IPS DF 6.9 (cell line): Measurements from ENCODE around the gene SAMD11.
"Not testable (repeated sequence)": the region's sequence is repeated elsewhere in the genome, so short reads cannot be mapped to it uniquely, and the experiment has no call there.

Experiments
- DNase-seq: peaks from one replicate; pipeline ENCODE4 v3.0.0-alpha.2; 2013; ENCODE audit warnings: low read depth, low spot score
- H3K27ac ChIP-seq: one replicate; pipeline ENCODE4 v1.5.1; 2013; ENCODE audit warnings: low read length, control low read depth
- H3K27me3 ChIP-seq: 2 replicates; pipeline ENCODE4 v1.6.1; 2013; ENCODE audit warnings: mild to moderate bottlenecking, low read length; ENCODE audit not compliant: control insufficient read depth, insufficient read depth
- H3K36me3 ChIP-seq: 2 replicates; pipeline ENCODE4 v1.6.1; 2013; ENCODE audit warnings: low read length; ENCODE audit not compliant: control insufficient read depth, insufficient read depth
- H3K4me1 ChIP-seq: 2 replicates; pipeline ENCODE4 v1.6.1; 2013; ENCODE audit warnings: low read length; ENCODE audit not compliant: control insufficient read depth, insufficient read depth
- H3K4me3 ChIP-seq: 2 replicates; pipeline ENCODE4 v1.5.1; 2013; ENCODE audit warnings: mild to moderate bottlenecking, low read length
- H3K9me3 ChIP-seq: 2 replicates; pipeline ENCODE4 v1.6.1; 2013; ENCODE audit warnings: low read length, inconsistent platforms; ENCODE audit not compliant: control insufficient read depth, insufficient read depth
- WGBS: extraction: QIAGEN DNeasy Blood & Tissue Kit; methylation state at CpG from one replicate; pipeline ENCODE4 v1.1.7; 2013; ENCODE audit warnings: mixed read lengths, missing lambda C conversion rate; ENCODE audit not compliant: insufficient read length, insufficient coverage; 5-methylcytosine and 5-hydroxymethylcytosine counted together

SAMD11 gene

GRCh38 chr1:923131-923990, at the start of gene SAMD11:
Gene SAMD11 (plus strand): TSS chr1:923923. CDS start chr1:924432, 509 bp downstream.
- peak within 1 kb of the TSS; percentile 6; the same call in 1 of the 2 replicates for H3K4me3 ChIP-seq

GRCh38 chr1:876428-877208, 47.1 kb upstream of the SAMD11 start:
- no CpG with 5 or more reads among the region's 8 CpGs for WGBS
- H3K27ac ChIP-seq, DNase-seq, H3K27me3 ChIP-seq, H3K4me3 ChIP-seq, H3K36me3 ChIP-seq, H3K9me3 ChIP-seq, H3K4me1 ChIP-seq: not testable (repeated sequence)

More at GRCh38 chr1:923131-923990, at the start of gene SAMD11:
- DNase-seq = no peak
- no peaks in the 10 kb centered on the region for H3K9me3 ChIP-seq
- peaks cover 13% of the 10 kb centered on the region for H3K4me1 ChIP-seq
- H3K27me3 ChIP-seq = peaks cover 66% of the 10 kb centered on the region
- H3K27ac ChIP-seq = no peak within 1 kb of the TSS
- WGBS = no CpG with 5 or more reads among the region's 72 CpGs
- H3K36me3 ChIP-seq = no peaks in the 10 kb centered on the region

GRCh38 chr1:877209-877986, 46.3 kb upstream of the SAMD11 start:
- DNase-seq, H3K27me3 ChIP-seq, H3K27ac ChIP-seq, H3K4me1 ChIP-seq, H3K4me3 ChIP-seq, H3K36me3 ChIP-seq, H3K9me3 ChIP-seq: not testable (repeated sequence)
- WGBS = no CpG with 5 or more reads among the region's 5 CpGs

GRCh38 chr1:880511-880910, 43.2 kb upstream of the SAMD11 start:
- not testable (repeated sequence) for H3K4me3 ChIP-seq, H3K36me3 ChIP-seq, H3K9me3 ChIP-seq, H3K27ac ChIP-seq, H3K4me1 ChIP-seq, H3K27me3 ChIP-seq, DNase-seq
- no CpG with 5 or more reads among the region's 2 CpGs for WGBS

GRCh38 chr1:880915-881314, 42.8 kb upstream of the SAMD11 start:
- not testable (repeated sequence) for H3K4me1 ChIP-seq

GRCh38 chr1:886311-886710, 37.4 kb upstream of the SAMD11 start:
- no peaks in the 10 kb centered on the region; the same call in 1 of the 2 replicates for H3K27me3 ChIP-seq
- H3K36me3 ChIP-seq = no peaks in the 10 kb centered on the region
- H3K4me1 ChIP-seq = no peaks in the 10 kb centered on the region
- WGBS = no CpG with 5 or more reads among the region's 1 CpG
- H3K27ac ChIP-seq = no peak overlapping the region
- no peaks in the 10 kb centered on the region for H3K9me3 ChIP-seq
- H3K4me3 ChIP-seq = no peak overlapping the region
- no peak for DNase-seq

More at GRCh38 chr1:880915-881314, 42.8 kb upstream of the SAMD11 start:
- H3K27me3 ChIP-seq, H3K4me3 ChIP-seq, H3K9me3 ChIP-seq, H3K36me3 ChIP-seq, H3K27ac ChIP-seq, DNase-seq: not testable (repeated sequence)
- WGBS = no CpG with 5 or more reads among the region's 2 CpGs

GRCh38 chr1:886760-887159, 37.0 kb upstream of the SAMD11 start:
- H3K27me3 ChIP-seq = no peaks in the 10 kb centered on the region; the same call in 1 of the 2 replicates
- WGBS = no CpG with 5 or more reads among the region's 11 CpGs

GRCh38 chr1:888297-888696, 35.4 kb upstream of the SAMD11 start:
- DNase-seq = no peak
- Histone ChIP-seq H3K36me3 (no peaks in the 10 kb centered on the region), H3K9me3 (no peaks in the 10 kb centered on the region), H3K4me1 (no peaks in the 10 kb centered on the region), H3K27me3 (no peaks in the 10 kb centered on the region; the same call in 1 of the 2 replicates), H3K4me3 (no peak overlapping the region), H3K27ac (no peak overlapping the region)

More at GRCh38 chr1:886760-887159, 37.0 kb upstream of the SAMD11 start:
- Histone ChIP-seq H3K4me3 (no peak overlapping the region), H3K36me3 (no peaks in the 10 kb centered on the region), H3K9me3 (no peaks in the 10 kb centered on the region), H3K4me1 (no peaks in the 10 kb centered on the region), H3K27ac (no peak overlapping the region)
- DNase-seq = no peak

GRCh38 chr1:889774-890173, 33.9 kb upstream of the SAMD11 start:
- not testable (repeated sequence) for H3K9me3 ChIP-seq, H3K4me3 ChIP-seq, DNase-seq, H3K27ac ChIP-seq, H3K36me3 ChIP-seq, H3K27me3 ChIP-seq, H3K4me1 ChIP-seq
- WGBS = no CpG with 5 or more reads among the region's 4 CpGs

GRCh38 chr1:890234-890633, 33.5 kb upstream of the SAMD11 start:
- no CpG with 5 or more reads among the region's 9 CpGs for WGBS
- H3K9me3 ChIP-seq, DNase-seq, H3K4me1 ChIP-seq, H3K36me3 ChIP-seq, H3K27ac ChIP-seq, H3K27me3 ChIP-seq, H3K4me3 ChIP-seq: not testable (repeated sequence)
